Stimulated activated naive CD4-positive, alpha-beta T cell treated with Interleukin-2 at 50 U/mL for 16 hours (primary cell): ENCODE data around the gene BUD23.
"Not testable (repeated sequence)": the region's sequence is repeated elsewhere in the genome, so short reads cannot be mapped to it uniquely, and the experiment has no call there.

Source experiments
- DNase-seq: peaks from one replicate; lab custom pipeline; 2025; lab: John Stamatoyannopoulos, UW

BUD23 gene

GRCh38 chr7:73718905-73719805, 35.8 kb downstream of the BUD23 start, which contains the start of gene STX1A:
Gene STX1A (minus strand): TSS chr7:73719669. CDS start chr7:73719631, 38 bp downstream.
- peak; percentile 66 for DNase-seq

DNA sequence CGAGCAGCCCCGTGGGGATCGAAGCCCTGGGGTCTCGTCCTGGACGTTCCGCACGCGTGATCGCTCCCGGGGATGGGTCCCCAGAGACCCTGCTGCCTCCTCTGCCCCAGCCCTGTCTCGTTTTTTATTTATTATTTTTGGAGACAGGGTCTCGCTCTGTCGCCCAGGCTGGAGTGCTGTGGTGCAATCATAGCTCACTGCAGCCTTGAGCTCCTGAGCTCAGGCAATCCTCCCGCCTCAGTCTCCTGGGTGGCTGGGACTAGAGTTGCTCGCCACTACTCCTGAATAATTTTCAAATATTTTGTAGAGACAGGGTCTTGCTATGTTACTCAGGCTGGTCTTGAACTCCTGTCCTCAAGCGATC, 36.4 kb downstream of the BUD23 start:
- DNase-seq, result no peak

DNA sequence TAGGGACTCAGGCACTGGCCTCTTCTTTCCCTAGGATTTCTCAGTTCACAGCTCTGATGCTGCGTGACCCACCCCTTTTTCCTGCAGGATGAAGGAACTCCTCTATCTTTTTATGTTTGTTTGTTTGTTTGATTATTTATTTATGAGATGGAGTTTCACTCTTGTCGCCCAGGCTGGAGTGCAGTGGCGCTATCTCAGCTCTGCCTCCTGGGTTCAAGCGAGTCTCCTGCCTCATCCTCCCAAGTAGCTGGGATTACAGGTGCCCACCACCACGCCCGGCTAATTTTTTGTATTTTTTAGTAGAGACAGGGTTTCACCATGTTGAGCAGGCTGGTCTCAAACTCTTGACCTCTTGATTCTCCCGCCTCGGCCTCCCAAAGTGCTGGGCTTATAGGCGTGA, 37.0 kb downstream of the BUD23 start:
- DNase-seq, result not testable (repeated sequence)

DNA sequence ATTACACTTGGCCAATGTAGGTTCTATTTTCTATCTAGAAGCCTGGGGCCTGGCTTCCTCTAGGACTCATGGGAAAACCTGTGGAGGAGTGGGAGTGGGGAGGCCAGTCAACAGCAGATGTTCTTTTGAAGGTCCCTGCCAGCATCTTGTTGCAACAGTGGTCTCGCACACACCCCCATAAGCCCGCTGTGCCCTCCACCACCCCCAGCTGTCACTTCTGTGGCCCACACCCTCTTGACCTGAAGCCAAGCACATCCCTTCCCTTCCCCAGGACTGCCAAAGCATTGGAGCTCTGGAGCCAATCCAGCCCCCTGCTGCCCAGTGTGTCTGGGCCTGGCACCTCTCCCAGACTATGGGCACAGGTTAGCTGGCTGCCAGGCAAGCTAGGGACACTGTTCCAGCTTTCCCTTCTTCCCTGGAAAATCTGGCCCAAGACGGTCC, 38.0 kb downstream of the BUD23 start:
- no peak for DNase-seq

- not testable (repeated sequence) for DNase-seq
Measured at GRCh38 chr7:73722182-73722581, 38.8 kb downstream of the BUD23 start.

DNA sequence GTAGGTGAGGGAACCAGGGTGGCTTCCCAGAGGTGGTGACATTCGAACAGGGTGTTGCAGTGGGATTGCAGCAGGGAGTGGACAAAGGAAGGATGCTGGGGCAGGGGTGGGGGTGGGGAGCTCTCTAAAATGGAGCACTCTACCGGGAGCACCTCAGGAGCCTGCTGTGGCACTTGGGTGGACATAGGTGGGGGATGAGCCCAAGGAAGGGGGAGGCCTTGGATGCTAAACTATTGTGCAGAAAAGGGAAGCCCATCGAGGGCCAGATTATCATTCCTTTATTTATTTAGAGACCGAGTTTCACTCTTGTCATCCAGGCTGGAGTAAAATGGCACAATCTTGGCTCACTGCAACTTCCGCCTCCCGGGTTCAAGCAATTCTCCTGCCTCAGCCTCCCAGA, 39.4 kb downstream of the BUD23 start:
- no peak for DNase-seq

- no peak for DNase-seq
Measured at GRCh38 chr7:73723813-73724212, 40.4 kb downstream of the BUD23 start.

DNA sequence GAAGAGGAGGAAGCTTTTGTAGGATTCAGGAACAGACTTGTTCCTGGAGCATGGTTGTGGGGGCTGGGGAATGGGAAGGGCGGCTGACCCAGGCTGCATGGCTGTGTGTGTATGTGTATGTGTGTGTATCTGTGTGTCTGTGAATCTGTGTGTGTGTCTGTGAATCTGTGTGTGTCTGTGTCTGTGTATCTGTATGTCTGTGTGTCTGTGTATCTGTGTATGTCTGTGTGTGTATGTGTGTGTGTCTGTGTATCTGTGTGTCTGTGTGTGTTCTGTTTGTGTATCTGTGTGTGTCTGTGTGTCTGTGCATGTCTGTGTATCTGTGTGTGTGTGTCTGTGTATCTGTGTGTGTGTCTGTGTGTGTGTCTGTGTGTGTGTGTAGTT, 42.7 kb downstream of the BUD23 start:
- DNase-seq, result no peak

- DNase-seq, result no peak
Measured at GRCh38 chr7:73727952-73728351, 44.6 kb downstream of the BUD23 start.

DNA sequence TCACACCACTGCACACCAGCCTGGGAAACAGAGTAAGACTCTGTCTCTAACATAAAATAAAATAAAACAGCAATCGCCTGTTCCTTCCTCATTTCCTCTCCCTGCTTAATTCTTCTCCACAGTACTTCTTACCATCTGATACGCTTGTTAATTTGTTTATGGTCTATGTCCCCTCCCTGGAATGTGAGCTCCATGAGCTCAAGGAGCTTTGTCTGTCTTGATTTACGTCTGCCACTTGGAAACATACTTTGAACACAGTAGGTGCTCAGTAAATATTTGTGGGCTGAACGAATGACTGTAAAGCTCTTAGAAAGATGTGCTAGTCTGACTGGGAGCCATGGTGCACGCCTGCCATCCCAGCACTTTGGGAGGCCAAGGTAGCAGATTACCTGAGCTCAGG, 45.2 kb downstream of the BUD23 start:
- no peak for DNase-seq

- DNase-seq, result no peak
Measured at GRCh38 chr7:73730485-73730884, 47.1 kb downstream of the BUD23 start.

DNA sequence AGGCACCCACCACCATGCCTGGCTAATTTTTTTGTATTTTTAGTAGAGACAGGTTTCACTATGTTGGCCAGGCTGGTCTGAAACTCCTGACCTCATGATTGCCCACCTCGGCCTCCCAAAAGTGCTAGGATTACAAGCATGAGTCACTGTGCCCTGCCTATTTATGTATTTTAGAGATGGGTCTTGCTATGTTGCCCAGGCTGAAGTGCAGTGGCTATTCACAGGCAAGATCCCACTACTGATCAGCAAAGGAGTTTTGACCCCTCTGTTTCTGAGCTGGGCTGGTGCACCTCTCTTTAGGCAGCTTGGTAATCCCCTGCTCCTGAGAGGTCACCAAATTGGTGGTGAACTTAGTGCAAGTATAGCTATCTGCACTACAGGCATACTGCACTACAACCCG, 49.0 kb downstream of the BUD23 start:
- no peak for DNase-seq

DNA sequence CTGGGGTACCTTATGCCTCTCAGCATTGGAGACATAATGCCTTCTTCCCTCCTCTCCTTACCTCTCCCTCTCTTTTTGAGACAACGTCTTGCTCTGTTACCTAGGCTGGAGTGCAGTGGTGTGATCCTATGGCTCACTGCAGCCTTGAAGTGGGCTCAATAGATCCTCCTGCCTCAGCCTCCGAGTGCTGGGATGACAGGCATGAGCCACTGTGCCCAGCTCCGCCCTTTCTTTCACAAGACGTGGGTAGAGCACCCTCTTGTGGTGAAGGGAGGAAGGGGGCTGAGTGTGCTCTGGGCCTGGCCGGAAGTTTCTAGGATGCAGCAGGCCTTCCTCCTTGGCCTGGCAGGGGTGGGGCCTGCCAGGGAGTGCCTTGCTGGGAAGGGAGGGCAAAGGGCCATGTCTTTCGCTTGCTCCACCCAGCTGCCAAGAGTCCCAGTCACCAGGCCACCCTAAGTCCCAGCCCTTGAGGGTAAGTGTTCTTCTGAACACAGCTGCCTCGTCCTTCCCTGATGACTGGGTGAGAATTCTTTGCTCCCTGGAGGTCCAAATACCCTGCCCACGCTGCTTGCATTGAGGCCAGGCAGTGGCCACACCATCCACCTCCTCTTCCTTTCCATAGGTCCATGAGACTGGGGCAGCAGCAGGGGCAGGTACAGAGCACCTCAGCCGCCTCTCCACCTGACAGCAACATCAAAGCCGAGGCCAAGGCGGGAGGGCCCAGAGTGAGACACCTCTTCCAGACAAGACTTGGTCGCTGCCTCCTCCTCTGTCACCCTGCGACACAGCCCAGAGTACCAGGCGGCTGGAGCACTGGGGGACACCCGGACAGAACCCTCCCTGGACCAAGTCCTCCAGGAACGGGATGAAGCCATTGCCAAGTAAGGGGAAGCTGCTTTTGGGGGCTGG, 51.5 kb downstream of the BUD23 start:
- peak; percentile 74 for DNase-seq

GRCh38 chr7:73735528-73735905, 52.1 kb downstream of the BUD23 start:
- no peak for DNase-seq

DNA sequence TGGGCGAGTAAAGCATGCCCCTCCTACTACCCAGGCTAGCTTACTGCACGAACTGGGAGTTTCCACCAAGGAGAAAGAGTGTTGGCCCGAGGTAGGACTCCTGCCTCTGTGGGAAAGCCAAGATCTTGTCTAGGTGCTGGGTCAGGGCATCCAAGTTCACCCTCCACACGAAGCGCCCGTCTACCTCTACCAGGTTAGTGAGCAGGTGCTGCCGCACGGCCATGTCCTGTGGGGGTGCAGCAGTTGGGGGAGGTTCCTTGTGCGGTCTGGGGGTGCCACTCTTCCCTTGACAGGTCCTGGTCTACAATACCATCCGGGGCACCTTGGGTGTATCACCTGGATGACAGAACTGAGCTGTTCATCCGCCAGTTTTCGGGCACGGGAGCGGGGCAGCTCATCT, 53.5 kb downstream of the BUD23 start:
- DNase-seq, result no peak

DNA sequence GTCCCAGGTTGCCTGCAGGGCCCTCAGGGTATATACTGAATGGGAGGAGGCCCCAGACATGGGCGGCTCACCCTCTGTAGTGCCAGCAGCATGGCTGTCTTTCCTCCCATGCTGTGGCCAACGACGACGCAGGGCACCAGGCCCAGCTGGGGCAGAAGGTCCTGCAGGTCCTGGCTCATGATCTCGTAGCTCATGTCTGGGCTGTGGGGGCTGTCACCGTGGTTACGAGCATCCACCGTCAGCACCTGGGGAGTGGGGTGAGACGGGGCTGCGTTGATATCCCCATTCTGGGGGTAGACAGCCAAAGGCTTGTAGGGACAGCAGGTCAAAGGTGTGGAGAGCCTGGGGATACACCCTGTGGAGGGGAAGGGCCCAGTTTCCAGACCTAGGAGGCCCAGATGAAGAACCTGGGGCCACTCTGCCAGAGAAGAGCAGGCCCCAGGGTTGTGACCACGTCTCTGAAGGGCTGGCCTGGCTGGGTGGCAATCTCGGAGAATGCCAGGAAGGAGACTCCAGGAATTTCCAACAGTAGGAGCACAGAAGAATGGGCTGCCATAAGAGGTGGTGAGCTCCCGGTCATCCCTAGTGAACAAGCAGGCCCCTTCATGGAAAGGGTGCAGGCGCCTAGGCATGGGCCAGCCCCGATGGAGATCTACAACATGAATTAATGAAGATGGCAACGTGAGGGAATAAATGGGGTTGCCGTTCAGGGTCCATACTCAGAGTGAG, 54.3 kb downstream of the BUD23 start:
- DNase-seq, result no peak

DNA sequence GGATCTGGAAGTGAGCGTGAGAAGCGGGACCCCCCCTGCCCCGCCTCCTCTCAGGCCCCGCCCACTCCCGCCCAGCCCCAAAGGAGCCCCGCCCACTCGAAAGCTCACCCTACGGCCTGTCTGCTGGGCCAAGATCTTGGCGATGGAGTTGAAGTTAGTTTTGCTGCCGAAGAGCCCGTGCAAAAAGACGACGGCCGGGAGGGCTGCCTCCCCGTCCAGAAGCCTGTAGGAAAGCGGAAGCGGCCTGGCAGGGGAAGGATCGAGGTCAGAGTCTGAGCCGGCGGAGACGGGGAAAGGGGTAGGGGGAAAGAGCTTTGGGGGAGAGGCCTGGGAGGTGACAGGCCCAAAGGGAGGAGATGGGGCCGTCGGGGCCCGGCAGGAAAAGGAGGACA, 54.8 kb downstream of the BUD23 start:
- DNase-seq, result peak; percentile 60

DNA sequence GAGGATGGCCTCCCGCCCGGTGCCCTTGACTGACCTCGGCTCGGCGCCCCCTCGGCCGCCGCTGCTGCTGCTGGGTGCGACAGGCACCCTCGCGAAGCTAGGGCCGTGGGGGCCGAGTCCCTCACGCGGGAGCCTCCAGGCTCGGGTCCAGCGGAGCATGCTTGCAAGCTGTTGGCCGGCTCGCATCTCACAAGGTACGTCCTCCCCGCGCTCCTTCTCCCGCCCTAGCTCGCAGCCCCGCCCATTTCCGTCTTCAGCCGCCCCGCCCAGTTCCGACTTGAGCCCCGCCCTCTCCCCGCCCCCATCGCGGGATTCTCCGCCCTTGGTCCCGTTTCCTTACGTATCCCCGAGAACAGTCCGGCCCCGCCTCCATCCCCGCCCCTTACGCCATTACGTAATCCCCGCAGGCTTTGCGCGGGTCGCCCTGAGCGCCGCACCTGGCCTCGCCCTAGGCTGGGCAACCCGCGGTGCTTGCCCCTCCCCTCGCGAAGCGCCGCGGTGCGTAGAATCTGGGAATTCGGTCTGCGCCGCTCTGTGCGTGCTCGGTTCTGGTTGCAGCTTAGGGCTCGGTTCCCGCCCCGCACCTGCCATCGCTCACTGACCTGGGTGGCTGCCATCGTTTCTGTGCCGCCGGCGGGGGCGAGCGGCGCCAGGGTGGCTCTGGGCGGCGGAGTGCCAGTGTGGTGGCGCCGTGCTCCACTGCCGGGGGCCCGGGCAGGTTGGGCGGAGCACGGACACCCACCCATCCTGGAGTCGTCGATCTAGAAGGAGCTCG, 55.4 kb downstream of the BUD23 start, which contains the start of gene ABHD11:
TSS of gene ABHD11 (minus strand) at position 191 of the 775 bp plus-strand sequence. CDS start at position 159, 32 bp downstream.
- DNase-seq, result peak; percentile 98

DNA sequence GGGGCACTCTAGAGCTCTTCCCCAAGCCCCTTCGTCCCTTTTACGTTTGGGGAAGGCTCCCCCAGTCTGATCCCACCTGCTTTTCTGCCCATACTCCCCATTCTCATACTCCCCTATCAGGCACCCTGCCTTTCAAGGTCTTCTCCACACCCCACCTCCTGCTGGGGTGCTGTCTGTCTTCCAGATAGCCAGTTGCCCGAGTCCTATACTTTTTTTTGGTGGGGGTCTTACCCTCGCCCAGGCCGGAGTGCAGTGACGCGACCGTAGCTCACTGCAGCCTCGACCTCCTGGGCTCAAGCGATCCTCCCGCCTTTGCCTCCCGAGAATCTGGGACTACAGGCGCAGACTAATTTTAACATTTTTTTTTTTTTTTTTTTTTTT, 56.0 kb downstream of the BUD23 start:
- DNase-seq, result no peak

GRCh38 chr7:73740212-73740611, 56.8 kb downstream of the BUD23 start:
- no peak for DNase-seq

DNA sequence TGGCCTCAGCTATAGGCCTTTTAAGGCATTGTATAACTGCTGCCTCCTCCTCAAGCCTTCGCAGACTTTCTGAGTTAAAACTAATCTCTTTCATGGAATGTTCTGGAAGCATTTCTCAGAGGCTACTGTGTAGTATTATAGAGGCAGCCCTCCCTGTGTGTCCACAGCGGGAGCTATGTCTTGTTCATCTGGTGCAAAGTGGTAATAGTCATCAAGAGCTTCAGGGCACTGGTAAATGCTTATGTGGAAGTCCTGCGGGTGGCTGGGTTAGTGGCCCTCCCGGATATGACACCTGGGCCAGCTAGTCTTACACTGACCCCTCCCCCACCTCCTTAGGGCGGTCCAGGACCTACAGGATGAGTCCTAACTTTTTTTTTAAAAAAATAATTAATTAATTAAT, 57.4 kb downstream of the BUD23 start:
- DNase-seq, result no peak
